AG04450 (cell line): ENCODE measurements around the gene ITGB5. TPM values are rescaled to one million over a fixed set of nuclear protein-coding genes. Genes with fewer than 3 reads are reported as not detected.

Source experiments
- CTCF ChIA-PET: fragments of 300-600, 350-600 bp; formaldehyde crosslinking; extraction: SDS; loops from one replicate; lab custom pipeline; 2022; ENCODE audit warnings: antibody characterized with exemption, inconsistent platforms; lab: Charles Lee
- POLR2A ChIA-PET: fragments of 350-600 bp; formaldehyde crosslinking; extraction: SDS; loops from one replicate; lab custom pipeline; 2021; ENCODE audit warnings: antibody characterized with exemption, inconsistent platforms; lab: Yijun Ruan, JAX
- DNase-seq: peaks from one replicate; pipeline ENCODE4 v3.0.0-alpha.2; 2011; ENCODE audit warnings: low read depth, low spot score
- H3K27ac ChIP-seq: one replicate; pipeline ENCODE4 v1.5.1; 2012; ENCODE audit warnings: low read depth, low read length, control low read depth
- H3K27me3 ChIP-seq: one replicate; pipeline ENCODE4 v1.6.0; 2012; ENCODE audit warnings: low read length; ENCODE audit not compliant: control insufficient read depth, insufficient read depth
- H3K4me3 ChIP-seq: 2 replicates; pipeline ENCODE4 v1.5.1; 2011; ENCODE audit warnings: mild to moderate bottlenecking, low read depth, low read length, control low read depth
- H3K9me3 ChIP-seq: 2 replicates; pipeline ENCODE4 v1.5.1; 2012; ENCODE audit warnings: low read length; ENCODE audit not compliant: control insufficient read depth, insufficient read depth
- polyA minus RNA-seq: library from RNA; depleted of rRNA, polyadenylated mRNA; stranded (reverse); fragments of >200 nt; gene quantifications from 2 replicates; pipeline ENCODE4 v1.2.3, GENCODE V29; 2011; rRNA and poly(A)+ RNA removed
- polyA plus RNA-seq: library from polyadenylated mRNA; depleted of rRNA; stranded (reverse); fragments of >200 nt; gene quantifications from 2 replicates; pipeline ENCODE4 v1.2.3, GENCODE V29; 2011; rRNA removed
- TF ChIP-seq, protein P1 (sequence below): IDR thresholded peaks from 2 replicates; pipeline ENCODE4 v1.5.1; 2011; ENCODE audit warnings: low read depth, low read length, control low read depth, inconsistent platforms

Gene ITGB5, protein sequence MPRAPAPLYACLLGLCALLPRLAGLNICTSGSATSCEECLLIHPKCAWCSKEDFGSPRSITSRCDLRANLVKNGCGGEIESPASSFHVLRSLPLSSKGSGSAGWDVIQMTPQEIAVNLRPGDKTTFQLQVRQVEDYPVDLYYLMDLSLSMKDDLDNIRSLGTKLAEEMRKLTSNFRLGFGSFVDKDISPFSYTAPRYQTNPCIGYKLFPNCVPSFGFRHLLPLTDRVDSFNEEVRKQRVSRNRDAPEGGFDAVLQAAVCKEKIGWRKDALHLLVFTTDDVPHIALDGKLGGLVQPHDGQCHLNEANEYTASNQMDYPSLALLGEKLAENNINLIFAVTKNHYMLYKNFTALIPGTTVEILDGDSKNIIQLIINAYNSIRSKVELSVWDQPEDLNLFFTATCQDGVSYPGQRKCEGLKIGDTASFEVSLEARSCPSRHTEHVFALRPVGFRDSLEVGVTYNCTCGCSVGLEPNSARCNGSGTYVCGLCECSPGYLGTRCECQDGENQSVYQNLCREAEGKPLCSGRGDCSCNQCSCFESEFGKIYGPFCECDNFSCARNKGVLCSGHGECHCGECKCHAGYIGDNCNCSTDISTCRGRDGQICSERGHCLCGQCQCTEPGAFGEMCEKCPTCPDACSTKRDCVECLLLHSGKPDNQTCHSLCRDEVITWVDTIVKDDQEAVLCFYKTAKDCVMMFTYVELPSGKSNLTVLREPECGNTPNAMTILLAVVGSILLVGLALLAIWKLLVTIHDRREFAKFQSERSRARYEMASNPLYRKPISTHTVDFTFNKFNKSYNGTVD
- polyA plus RNA-seq (127 and 207 TPM in 2 replicates), polyA minus RNA-seq (165 and 221 TPM in 2 replicates)

DNA sequence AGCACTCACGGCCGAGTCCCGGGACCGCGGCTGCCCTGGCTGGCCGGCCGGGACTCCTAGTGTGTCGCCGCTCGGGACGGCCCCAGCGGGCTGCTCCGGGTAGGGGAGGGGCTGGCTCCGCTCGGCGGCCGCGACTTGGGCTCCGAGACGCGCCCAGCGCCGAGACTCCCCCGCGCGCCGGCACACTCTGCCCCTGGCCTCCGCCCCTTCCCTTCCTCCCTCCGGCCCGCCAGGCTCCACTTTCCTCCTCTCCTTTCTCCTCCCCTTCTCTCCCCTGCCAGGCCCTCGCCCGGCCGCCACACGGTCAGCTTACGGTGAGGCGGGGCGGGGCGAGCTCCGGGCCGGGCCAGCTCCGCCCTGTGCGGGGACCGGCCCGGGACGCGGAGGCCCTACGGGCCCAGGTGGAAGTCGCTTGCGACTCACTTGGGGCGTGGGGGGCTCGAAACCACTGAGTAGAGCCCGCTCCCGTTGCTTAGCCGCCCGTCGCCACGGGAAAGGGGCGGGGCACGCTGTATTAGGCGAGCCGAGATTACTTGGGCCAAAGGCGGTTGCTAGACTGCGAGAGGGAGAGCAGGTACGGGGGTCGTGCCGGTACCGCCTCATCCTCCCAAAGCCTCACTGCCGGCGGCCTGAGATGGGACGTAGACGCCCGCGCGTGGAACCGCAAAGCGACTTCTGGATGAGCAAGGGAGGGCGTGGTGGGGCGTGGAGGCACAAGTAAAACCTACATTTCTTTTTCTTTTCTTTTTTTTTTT is at the start of gene ITGB5:
TSS of gene ITGB5 (minus strand) at position 189 of the 755 bp plus-strand sequence. CDS start 365 bp downstream, outside the sequence.
- Histone ChIP-seq H3K27ac (peak within 1 kb of the TSS; percentile 21), H3K4me3 (peak within 1 kb of the TSS; percentile 70), H3K27me3 (no peaks in the 10 kb centered on the region), H3K9me3 (no peaks in the 10 kb centered on the region; the same call in 1 of the 2 replicates)
- CTCF ChIA-PET: interaction anchor here (0.9 to 4.4 kb wide), 2 partner anchors 14 to 126 kb away, joined by 3 to 32 read pairs; no protein-coding TSS in a partner anchor
- POLR2A ChIA-PET: interaction anchor here (0.7 to 1.7 kb wide), 5 partner anchors 52 to 126 kb away, joined by 3 to 5 read pairs (median 4); no protein-coding TSS in a partner anchor
- TF ChIP-seq, protein P1, sequence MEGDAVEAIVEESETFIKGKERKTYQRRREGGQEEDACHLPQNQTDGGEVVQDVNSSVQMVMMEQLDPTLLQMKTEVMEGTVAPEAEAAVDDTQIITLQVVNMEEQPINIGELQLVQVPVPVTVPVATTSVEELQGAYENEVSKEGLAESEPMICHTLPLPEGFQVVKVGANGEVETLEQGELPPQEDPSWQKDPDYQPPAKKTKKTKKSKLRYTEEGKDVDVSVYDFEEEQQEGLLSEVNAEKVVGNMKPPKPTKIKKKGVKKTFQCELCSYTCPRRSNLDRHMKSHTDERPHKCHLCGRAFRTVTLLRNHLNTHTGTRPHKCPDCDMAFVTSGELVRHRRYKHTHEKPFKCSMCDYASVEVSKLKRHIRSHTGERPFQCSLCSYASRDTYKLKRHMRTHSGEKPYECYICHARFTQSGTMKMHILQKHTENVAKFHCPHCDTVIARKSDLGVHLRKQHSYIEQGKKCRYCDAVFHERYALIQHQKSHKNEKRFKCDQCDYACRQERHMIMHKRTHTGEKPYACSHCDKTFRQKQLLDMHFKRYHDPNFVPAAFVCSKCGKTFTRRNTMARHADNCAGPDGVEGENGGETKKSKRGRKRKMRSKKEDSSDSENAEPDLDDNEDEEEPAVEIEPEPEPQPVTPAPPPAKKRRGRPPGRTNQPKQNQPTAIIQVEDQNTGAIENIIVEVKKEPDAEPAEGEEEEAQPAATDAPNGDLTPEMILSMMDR: no peak
- DNase-seq: peak; percentile 26

DNA sequence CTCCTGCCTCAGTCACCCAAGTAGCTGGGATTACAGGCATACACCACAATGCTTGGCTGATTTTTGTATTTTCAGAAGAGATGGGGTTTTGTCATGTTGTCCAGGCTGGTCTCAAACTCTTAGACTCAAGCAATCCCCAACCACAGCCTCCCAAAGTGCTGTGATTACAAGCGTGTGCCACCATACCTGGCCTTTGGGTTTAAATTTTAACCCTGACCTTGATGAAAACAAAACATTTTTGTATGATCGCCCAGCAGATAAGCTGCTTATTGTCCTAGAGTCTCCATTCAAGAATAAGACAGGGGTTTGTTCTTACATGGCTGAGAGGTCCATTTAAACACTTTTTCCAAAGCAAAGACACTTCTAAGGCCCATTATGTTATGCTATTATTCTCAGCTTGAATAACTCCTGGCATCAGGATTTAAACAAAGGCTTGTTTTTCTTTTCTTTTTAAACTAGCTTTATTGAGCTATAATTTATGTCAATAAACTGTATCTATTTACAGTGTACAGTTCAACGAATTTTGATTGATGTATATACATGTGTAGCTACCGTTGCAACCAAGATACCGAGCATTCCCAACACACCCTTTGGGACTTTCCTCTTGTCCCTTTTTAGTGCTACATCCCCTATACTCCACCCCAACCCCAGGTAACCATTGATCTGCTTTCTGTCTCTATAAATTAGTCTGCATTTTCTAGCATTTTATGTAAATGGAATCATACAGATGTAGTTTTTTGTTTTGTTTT is 48.8 kb upstream of the ITGB5 start:
- no peaks in the 10 kb centered on the region for H3K9me3 ChIP-seq
- H3K27ac ChIP-seq: no peak overlapping the region
- TF ChIP-seq, protein P1: no peak
- H3K4me3 ChIP-seq: no peak overlapping the region
- no peak for DNase-seq
- ChIA-PET CTCF (interaction anchor here (0.6 to 1.4 kb wide), 3 partner anchors 35 to 175 kb away, joined by 3 to 7 read pairs (median 3); no protein-coding TSS in a partner anchor), POLR2A (interaction anchor here (0.7 kb wide), 1 partner anchor 39 kb away, joined by 7 read pairs; no protein-coding TSS in a partner anchor)
- H3K27me3 ChIP-seq: peaks cover 7% of the 10 kb centered on the region

DNA sequence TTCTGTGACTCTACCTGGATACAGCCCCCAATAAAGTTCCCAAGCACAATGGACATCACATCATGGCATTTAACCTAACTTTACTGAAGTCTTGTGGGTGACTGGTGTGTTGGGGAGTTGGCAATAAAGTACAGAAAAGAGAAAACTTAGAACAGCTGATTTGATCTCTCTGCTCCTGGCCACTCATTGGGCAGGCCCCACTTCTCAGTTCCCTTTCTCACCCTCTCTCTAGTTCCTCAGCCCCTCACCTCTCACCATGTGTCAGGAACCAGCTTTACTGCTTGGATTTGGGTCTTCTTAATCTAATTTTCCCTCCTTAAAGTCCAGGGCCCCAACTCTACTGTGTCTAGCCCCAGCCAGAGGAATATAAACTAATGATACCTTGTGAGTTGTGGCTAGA is 48.1 kb upstream of the ITGB5 start:
- no peaks in the 10 kb centered on the region for H3K9me3 ChIP-seq
- H3K27ac ChIP-seq: no peak overlapping the region
- H3K27me3 ChIP-seq: peaks cover 7% of the 10 kb centered on the region
- CTCF ChIA-PET: interaction anchor here (0.9 kb wide), 1 partner anchor 174 kb away, joined by 7 read pairs; no protein-coding TSS in a partner anchor
- H3K4me3 ChIP-seq: no peak overlapping the region
- no peak for DNase-seq
- POLR2A ChIA-PET: interaction anchor here (0.7 kb wide), 1 partner anchor 38 kb away, joined by 7 read pairs; no protein-coding TSS in a partner anchor
- TF ChIP-seq, protein P1: no peak

DNA sequence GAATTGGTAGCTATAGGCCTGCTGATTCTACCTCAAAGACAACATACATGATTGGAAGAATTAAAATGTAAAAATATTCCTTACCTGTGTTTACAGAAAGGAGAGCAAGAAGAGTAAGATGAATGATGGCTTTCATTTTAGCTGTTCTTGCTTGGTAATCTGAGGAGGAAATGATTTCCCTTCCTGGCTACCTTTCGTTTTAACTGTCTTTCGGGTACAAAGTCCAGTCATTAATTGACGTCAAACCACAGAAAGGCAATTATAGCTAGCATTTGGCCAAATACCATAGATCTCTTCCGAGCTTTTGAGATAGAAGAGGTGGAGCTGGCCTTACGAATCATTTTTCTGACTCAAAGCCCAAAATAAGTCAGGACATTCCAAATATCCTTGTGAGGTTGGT is 47.4 kb upstream of the ITGB5 start, which contains the start of gene MUC13:
TSS of gene MUC13 (minus strand) at position 175 of the 400 bp plus-strand sequence. CDS start at position 136, 39 bp downstream.
- Histone ChIP-seq H3K27ac (no peak within 1 kb of the TSS), H3K4me3 (no peak within 1 kb of the TSS), H3K27me3 (peaks cover 5% of the 10 kb centered on the region), H3K9me3 (no peaks in the 10 kb centered on the region)
- DNase-seq: no peak
- POLR2A ChIA-PET: no interaction called here
- CTCF ChIA-PET: no interaction called here
- TF ChIP-seq, protein P1: no peak
